ENCODE results near the gene ESR2. TPM values are rescaled to one million over a fixed set of nuclear protein-coding genes. Genes with fewer than 3 reads are reported as not detected.

Gene ESR2
- total and polyA plus RNA-seq, 2 experiments from 2014 or later, result 1.00 TPM; not detected in 1

DNA sequence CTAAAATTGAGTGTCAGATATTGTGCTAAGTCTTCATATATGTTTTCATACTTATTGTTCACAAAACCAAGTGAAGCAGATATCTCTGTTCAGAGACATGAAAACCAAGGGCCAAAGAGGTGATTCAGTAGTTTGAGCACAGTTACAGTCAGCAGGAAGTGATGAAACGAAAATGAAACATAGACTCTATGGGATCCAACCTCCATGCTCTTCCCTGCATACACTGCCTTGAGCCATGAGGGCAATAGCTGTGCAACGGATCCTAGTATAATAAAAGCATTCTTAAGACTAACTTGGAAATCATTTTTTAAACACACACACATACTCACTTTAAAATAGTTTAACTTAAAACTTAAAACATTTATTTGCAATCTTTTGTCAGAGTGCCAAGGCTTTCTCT, 27.9 kb downstream of the ESR2 start:
- DNase-seq (ENCODE audit: low spot score), result no peak
- Histone ChIP-seq H3K36me3 (replicated peaks; ENCODE audit: insufficient read depth, low read depth) (no peaks in the 10 kb centered on the region), H3K27me3 (no peaks in the 10 kb centered on the region), H3K4me2 (no peak overlapping the region), H3K9me3 (ENCODE audit: low read depth) (no peaks in the 10 kb centered on the region), H3K9me2 (replicated peaks; ENCODE audit: insufficient read depth) (no peaks in the 10 kb centered on the region), H3K4me3 (no peak overlapping the region), H3K4me1 (ENCODE audit: insufficient read depth) (no peaks in the 10 kb centered on the region), H2AFZ (no peak overlapping the region), H3K27ac (no peak overlapping the region), H3K79me2 (no peaks in the 10 kb centered on the region), H4K20me1 (ENCODE audit: insufficient read depth, poor library complexity, severe bottlenecking) (no peaks in the 10 kb centered on the region)
- WGBS (ENCODE audit: low lambda C conversion rate, missing lambda C conversion rate), result 88% methylated on average over 2 of the region's 2 CpGs
- TF ChIP-seq EZH2phosphoT487 (IDR thresholded peaks at IDR 0.05; ENCODE audit: low read depth, severe bottlenecking, unreplicated experiment) (no peak), EZH2 (IDR thresholded peaks at IDR 0.05; ENCODE audit: borderline replicate concordance) (no peak), CTCF (IDR thresholded peaks at IDR 0.05; ENCODE audit: poor library complexity) (no peak)

DNA sequence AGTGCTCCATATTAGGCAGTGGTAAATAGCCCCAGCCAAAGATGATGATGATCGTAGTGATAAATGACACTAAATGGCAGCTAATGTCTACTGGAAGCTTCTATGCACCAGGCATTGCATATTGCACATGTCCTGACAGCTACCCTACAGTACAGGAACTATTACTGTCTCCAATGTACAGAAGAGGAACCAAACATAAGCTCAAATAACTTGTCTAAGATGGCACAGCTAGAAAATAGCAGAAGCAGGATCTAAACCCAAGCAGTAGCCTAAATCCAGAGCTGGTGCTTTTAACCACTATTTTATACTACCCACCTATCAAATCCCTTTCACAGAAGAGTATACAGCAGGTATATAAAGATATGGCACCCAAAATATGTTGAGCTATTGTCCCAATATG, 28.9 kb downstream of the ESR2 start:
- Histone ChIP-seq H3K9me3 (ENCODE audit: low read depth) (no peaks in the 10 kb centered on the region), H3K27ac (no peak overlapping the region), H3K4me2 (no peak overlapping the region), H3K36me3 (replicated peaks; ENCODE audit: insufficient read depth, low read depth) (no peaks in the 10 kb centered on the region), H3K4me1 (ENCODE audit: insufficient read depth) (no peaks in the 10 kb centered on the region), H3K4me3 (no peak overlapping the region), H3K27me3 (no peaks in the 10 kb centered on the region), H3K9me2 (replicated peaks; ENCODE audit: insufficient read depth) (no peaks in the 10 kb centered on the region), H3K79me2 (no peaks in the 10 kb centered on the region), H4K20me1 (ENCODE audit: insufficient read depth, poor library complexity, severe bottlenecking) (no peaks in the 10 kb centered on the region), H2AFZ (no peak overlapping the region)
- 90% methylated on average over 1 of the region's 1 CpG for WGBS (ENCODE audit: low lambda C conversion rate, missing lambda C conversion rate)
- no peak for DNase-seq (ENCODE audit: low spot score)
- no peak for TF ChIP-seq EZH2phosphoT487 (IDR thresholded peaks at IDR 0.05; ENCODE audit: low read depth, severe bottlenecking, unreplicated experiment)
- TF ChIP-seq EZH2 (IDR thresholded peaks at IDR 0.05; ENCODE audit: borderline replicate concordance), result no peak
- no peak for TF ChIP-seq CTCF (IDR thresholded peaks at IDR 0.05; ENCODE audit: poor library complexity)

DNA sequence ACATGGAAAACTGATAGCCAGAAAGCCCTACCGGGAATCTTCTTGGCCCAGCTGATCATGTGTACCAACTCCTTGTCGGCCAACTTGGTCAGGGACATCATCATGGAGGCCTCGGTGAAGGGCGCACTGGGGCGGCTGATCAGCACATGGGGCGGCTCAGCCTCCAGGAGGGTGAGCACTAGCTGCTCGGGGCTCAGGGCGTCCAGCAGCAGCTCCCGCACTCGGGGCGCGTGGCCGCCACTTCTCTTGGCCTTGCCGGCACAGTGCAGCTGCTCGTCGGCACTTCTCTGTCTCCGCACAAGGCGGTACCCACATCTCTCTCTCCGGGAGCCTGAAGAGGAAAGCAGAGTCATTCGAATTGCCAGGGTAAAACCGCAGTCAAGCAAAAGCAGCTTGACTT, 33.8 kb downstream of the ESR2 start:
- Histone ChIP-seq H3K27me3 (no peaks in the 10 kb centered on the region), H4K20me1 (ENCODE audit: insufficient read depth, poor library complexity, severe bottlenecking) (no peaks in the 10 kb centered on the region), H3K27ac (no peak overlapping the region), H3K9me2 (replicated peaks; ENCODE audit: insufficient read depth) (no peaks in the 10 kb centered on the region), H3K4me1 (ENCODE audit: insufficient read depth) (no peaks in the 10 kb centered on the region), H3K79me2 (no peaks in the 10 kb centered on the region), H3K4me3 (no peak overlapping the region), H2AFZ (no peak overlapping the region), H3K4me2 (no peak overlapping the region), H3K9me3 (ENCODE audit: low read depth) (no peaks in the 10 kb centered on the region), H3K36me3 (replicated peaks; ENCODE audit: insufficient read depth, low read depth) (no peaks in the 10 kb centered on the region)
- TF ChIP-seq CTCF (IDR thresholded peaks at IDR 0.05; ENCODE audit: poor library complexity) (no peak), EZH2 (IDR thresholded peaks at IDR 0.05; ENCODE audit: borderline replicate concordance) (no peak), EZH2phosphoT487 (IDR thresholded peaks at IDR 0.05; ENCODE audit: low read depth, severe bottlenecking, unreplicated experiment) (no peak)
- WGBS (ENCODE audit: low lambda C conversion rate, missing lambda C conversion rate), result 97% methylated on average over 21 of the region's 21 CpGs
- no peak for DNase-seq (ENCODE audit: low spot score)

DNA sequence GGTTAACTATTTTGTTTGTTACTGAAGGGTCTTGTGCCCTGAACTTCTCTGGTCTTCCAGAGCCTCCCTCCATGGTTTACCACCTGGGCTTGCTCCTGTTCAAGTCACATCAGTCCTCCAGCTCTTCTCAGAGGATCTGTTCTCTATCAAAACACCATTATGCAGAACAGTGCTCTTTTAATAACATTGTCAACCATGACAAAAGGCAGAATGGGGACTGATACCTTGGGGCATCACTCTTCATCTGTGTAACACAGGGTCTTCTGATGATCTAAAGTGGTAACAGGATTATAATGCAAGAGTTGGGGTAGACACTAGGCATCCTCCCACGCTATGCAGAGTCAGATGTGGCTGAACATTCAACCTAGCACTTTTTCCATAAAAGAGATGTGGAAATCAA, 38.4 kb downstream of the ESR2 start:
- Histone ChIP-seq H3K4me1 (ENCODE audit: insufficient read depth) (no peaks in the 10 kb centered on the region), H3K4me2 (no peak overlapping the region), H3K9me2 (replicated peaks; ENCODE audit: insufficient read depth) (no peaks in the 10 kb centered on the region), H4K20me1 (ENCODE audit: insufficient read depth, poor library complexity, severe bottlenecking) (no peaks in the 10 kb centered on the region), H3K4me3 (no peak overlapping the region), H3K27me3 (no peaks in the 10 kb centered on the region), H3K36me3 (replicated peaks; ENCODE audit: insufficient read depth, low read depth) (no peaks in the 10 kb centered on the region), H2AFZ (no peak overlapping the region), H3K79me2 (no peaks in the 10 kb centered on the region), H3K9me3 (ENCODE audit: low read depth) (no peaks in the 10 kb centered on the region), H3K27ac (no peak overlapping the region)
- no peak for DNase-seq (ENCODE audit: low spot score)
- TF ChIP-seq EZH2phosphoT487 (IDR thresholded peaks at IDR 0.05; ENCODE audit: low read depth, severe bottlenecking, unreplicated experiment), result no peak
- TF ChIP-seq EZH2 (IDR thresholded peaks at IDR 0.05; ENCODE audit: borderline replicate concordance), result no peak
- TF ChIP-seq CTCF (IDR thresholded peaks at IDR 0.05; ENCODE audit: poor library complexity), result no peak
- 77% methylated on average over 1 of the region's 1 CpG for whole genome bisulfite sequencing (ENCODE audit: low lambda C conversion rate, missing lambda C conversion rate)

Measured in hepatocyte (in vitro differentiated cells).